ENCODE data around the gene SHLD1.
"Not testable (repeated sequence)": the region's sequence is repeated elsewhere in the genome, so short reads cannot be mapped to it uniquely, and the experiment has no call there.

The SHLD1 gene

DNA sequence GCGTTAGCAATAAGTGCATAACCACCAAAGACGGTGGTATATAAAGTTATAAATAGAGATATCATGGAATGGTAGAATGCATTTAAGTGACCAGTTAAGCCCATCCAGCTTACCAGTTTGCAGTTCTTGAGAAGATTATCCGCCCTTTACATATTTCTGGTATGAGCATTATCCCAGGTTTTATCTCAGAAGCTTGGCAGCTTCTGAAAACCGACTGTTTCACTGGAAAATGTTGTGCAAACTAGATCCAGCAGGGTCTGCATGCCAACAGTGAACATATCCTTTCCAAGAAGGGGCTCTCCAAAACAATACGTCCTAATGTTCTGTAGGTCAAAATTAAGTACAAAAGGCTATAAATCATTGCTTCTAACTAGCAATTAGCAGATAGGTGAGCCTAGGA lies 29.5 kb upstream of the SHLD1 start:
- no peaks in the 10 kb centered on the region for H3K36me3 ChIP-seq (ENCODE audit: control insufficient read depth, insufficient read depth, low read length)
- H3K9ac ChIP-seq (ENCODE audit: low read length), result no peak overlapping the region
- peaks cover 11% of the 10 kb centered on the region for H3K4me1 ChIP-seq (ENCODE audit: control insufficient read depth, insufficient read depth, low read length)
- H3K4me3 ChIP-seq (ENCODE audit: low read length), result no peak overlapping the region
- H3K9me3 ChIP-seq (ENCODE audit: control insufficient read depth, low read length), result no peaks in the 10 kb centered on the region
- no peaks in the 10 kb centered on the region for H3K27me3 ChIP-seq (ENCODE audit: control insufficient read depth, insufficient read depth, low read length)

GRCh38 chr20:5721356-5721755 lies 28.8 kb upstream of the SHLD1 start:
- H3K4me3 ChIP-seq (ENCODE audit: low read length); H3K36me3 ChIP-seq (ENCODE audit: control insufficient read depth, insufficient read depth, low read length); H3K9me3 ChIP-seq (ENCODE audit: control insufficient read depth, low read length); H3K9ac ChIP-seq (ENCODE audit: low read length); H3K27me3 ChIP-seq (ENCODE audit: control insufficient read depth, insufficient read depth, low read length): not testable (repeated sequence)
- peaks cover 11% of the 10 kb centered on the region for H3K4me1 ChIP-seq (ENCODE audit: control insufficient read depth, insufficient read depth, low read length)

DNA sequence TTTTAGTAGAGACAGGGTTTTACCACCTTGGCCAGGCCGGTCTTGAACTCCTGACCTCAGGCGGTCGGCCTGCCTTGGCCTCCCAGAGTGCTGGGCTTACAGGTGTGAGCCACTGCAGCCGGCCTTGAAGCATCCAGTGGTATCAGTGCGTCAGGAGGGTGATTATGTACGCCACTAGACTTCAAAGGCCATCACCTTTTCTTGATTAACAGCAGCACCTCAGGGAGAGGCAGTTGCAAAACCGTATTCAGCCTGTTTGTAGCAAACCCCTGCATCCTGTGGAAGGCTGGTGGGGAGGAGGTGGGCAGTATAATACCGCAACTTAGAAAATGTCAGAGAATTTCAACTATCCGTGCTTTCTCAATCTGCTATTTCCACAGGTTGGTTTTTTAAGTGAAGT lies 27.3 kb upstream of the SHLD1 start:
- H3K36me3 ChIP-seq (ENCODE audit: control insufficient read depth, insufficient read depth, low read length), result no peaks in the 10 kb centered on the region
- no peaks in the 10 kb centered on the region for H3K27me3 ChIP-seq (ENCODE audit: control insufficient read depth, insufficient read depth, low read length)
- H3K4me1 ChIP-seq (ENCODE audit: control insufficient read depth, insufficient read depth, low read length), result peaks cover 11% of the 10 kb centered on the region
- H3K4me3 ChIP-seq (ENCODE audit: low read length), result no peak overlapping the region
- no peaks in the 10 kb centered on the region for H3K9me3 ChIP-seq (ENCODE audit: control insufficient read depth, low read length)
- H3K9ac ChIP-seq (ENCODE audit: low read length), result no peak overlapping the region

DNA sequence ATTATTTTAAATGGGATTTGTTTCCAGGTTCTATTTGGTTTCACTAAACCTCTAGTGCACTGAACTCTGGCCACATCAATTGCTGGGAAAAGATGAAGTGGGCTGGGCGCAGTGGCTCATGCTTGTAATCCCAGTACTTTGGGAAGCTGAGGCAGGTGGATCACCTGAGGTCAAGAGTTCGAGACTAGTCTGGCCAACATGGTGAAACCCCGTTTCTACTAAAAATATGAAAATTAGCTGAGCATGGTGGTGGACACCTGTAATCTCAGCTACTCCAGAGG lies 25.1 kb upstream of the SHLD1 start:
- not testable (repeated sequence) for H3K9me3 ChIP-seq (ENCODE audit: control insufficient read depth, low read length); H3K9ac ChIP-seq (ENCODE audit: low read length); H3K27me3 ChIP-seq (ENCODE audit: control insufficient read depth, insufficient read depth, low read length); H3K4me3 ChIP-seq (ENCODE audit: low read length); H3K36me3 ChIP-seq (ENCODE audit: control insufficient read depth, insufficient read depth, low read length)
- H3K4me1 ChIP-seq (ENCODE audit: control insufficient read depth, insufficient read depth, low read length), result peaks cover 11% of the 10 kb centered on the region

DNA sequence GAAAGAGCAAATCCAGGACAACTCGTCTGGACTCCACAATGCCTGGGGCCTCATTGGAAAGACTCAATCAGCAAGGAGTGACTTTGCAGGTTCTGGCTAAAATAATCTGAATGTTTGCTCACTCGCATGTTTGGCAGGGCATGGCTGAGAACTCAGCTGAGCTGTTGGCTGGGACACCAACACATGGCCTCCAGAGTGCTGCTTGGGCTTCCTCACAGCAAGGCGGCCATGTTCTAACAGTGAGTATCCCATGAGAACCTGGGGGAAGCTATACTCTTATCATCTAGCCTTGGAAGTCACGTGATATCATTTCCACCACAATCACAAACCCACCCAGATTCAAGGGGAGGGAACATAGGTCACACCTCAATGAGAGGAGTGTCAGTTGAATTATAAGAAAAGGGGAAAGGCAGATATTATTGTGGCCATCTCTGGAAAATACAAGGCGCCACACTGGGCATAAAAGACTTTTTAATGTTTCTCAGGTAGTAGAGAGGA lies 23.1 kb upstream of the SHLD1 start:
- no peaks in the 10 kb centered on the region for H3K27me3 ChIP-seq (ENCODE audit: control insufficient read depth, insufficient read depth, low read length)
- no peaks in the 10 kb centered on the region for H3K9me3 ChIP-seq (ENCODE audit: control insufficient read depth, low read length)
- no peak overlapping the region for H3K4me3 ChIP-seq (ENCODE audit: low read length)
- H3K4me1 ChIP-seq (ENCODE audit: control insufficient read depth, insufficient read depth, low read length), result peaks cover 11% of the 10 kb centered on the region
- no peaks in the 10 kb centered on the region for H3K36me3 ChIP-seq (ENCODE audit: control insufficient read depth, insufficient read depth, low read length)
- no peak overlapping the region for H3K9ac ChIP-seq (ENCODE audit: low read length)

DNA sequence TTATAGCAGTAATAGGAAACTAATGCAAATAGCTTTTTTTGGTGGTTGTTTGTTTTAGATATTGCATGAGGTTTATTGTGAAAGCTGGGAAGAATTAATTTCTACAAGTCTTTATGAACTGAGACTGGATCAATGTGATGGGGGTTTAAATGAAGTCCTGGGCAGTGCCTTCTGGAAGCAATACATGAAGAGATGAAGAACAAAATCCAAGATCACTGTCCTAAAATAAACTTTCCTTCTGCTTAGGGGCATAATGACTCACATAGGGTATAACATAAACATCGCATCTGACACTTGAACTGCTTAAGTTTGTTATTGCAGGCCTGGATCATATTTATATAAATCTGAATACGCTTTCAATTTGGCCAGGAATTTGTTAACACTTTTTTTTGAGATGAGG lies 20.9 kb upstream of the SHLD1 start:
- Histone ChIP-seq H3K27me3 (ENCODE audit: control insufficient read depth, insufficient read depth, low read length) (no peaks in the 10 kb centered on the region), H3K9ac (ENCODE audit: low read length) (no peak overlapping the region), H3K36me3 (ENCODE audit: control insufficient read depth, insufficient read depth, low read length) (no peaks in the 10 kb centered on the region), H3K9me3 (ENCODE audit: control insufficient read depth, low read length) (no peaks in the 10 kb centered on the region), H3K4me1 (ENCODE audit: control insufficient read depth, insufficient read depth, low read length) (peaks cover 9% of the 10 kb centered on the region), H3K4me3 (ENCODE audit: low read length) (no peak overlapping the region)

- peaks cover 1% of the 10 kb centered on the region for H3K4me1 ChIP-seq (ENCODE audit: control insufficient read depth, insufficient read depth, low read length)
- H3K4me3 ChIP-seq (ENCODE audit: low read length), result no peak overlapping the region
- H3K36me3 ChIP-seq (ENCODE audit: control insufficient read depth, insufficient read depth, low read length), result no peaks in the 10 kb centered on the region
- H3K9me3 ChIP-seq (ENCODE audit: control insufficient read depth, low read length), result no peaks in the 10 kb centered on the region
- no peak overlapping the region for H3K9ac ChIP-seq (ENCODE audit: low read length)
- H3K27me3 ChIP-seq (ENCODE audit: control insufficient read depth, insufficient read depth, low read length), result no peaks in the 10 kb centered on the region
Measured at GRCh38 chr20:5730131-5730530, 20.1 kb upstream of the SHLD1 start.

DNA sequence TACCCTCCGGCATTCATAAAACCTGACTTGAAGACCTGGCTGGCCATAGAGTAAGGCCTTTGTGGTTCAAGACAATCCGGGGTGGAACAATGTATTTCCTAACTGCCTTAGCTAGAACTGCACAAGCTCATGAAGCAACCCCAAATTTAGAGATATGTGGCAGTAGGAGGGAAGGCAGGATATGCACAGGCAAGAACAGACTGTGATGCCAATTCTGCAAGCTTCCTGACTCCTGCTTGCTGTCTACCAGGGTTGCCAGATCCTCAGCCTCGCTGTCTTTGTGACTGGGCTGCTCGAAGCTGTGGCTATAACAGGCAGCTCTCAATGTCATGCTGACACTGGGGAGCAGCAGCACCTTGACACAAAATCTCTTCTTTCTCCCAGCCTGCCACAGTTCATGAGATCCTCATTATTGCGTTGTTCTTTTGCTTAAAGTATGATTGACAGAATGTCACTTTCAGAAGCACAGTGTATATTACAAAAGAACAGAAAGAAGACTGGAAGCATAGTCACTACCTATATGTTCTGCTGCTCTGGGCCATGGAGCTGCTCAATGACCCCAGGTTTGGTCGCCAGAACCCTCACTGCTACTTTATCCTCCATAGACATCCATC lies 18.3 kb upstream of the SHLD1 start:
- H3K4me3 ChIP-seq (ENCODE audit: low read length), result no peak overlapping the region
- no peak overlapping the region for H3K9ac ChIP-seq (ENCODE audit: low read length)
- H3K27me3 ChIP-seq (ENCODE audit: control insufficient read depth, insufficient read depth, low read length), result no peaks in the 10 kb centered on the region
- no peaks in the 10 kb centered on the region for H3K9me3 ChIP-seq (ENCODE audit: control insufficient read depth, low read length)
- H3K36me3 ChIP-seq (ENCODE audit: control insufficient read depth, insufficient read depth, low read length), result no peaks in the 10 kb centered on the region
- peaks cover 9% of the 10 kb centered on the region for H3K4me1 ChIP-seq (ENCODE audit: control insufficient read depth, insufficient read depth, low read length)

DNA sequence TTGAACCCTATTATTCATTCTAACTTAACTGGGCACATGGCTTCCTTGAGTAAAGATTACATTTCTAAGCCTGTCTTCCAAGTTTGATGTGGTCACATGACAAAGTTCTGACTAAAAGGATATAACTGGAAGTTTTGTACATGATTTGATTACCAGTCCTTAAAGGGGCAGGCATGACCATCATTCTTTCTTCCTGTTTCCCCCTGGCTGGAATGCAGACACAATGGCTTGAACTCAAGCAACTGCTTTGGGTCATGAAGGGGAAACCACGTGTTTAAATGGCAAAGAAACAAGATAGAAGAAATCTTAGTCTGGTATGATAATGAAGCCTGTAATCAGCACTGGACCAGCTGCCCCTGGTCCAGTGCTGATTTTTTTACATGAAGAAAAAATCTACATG lies 15.6 kb upstream of the SHLD1 start:
- Histone ChIP-seq H3K27me3 (ENCODE audit: control insufficient read depth, insufficient read depth, low read length) (no peaks in the 10 kb centered on the region), H3K9ac (ENCODE audit: low read length) (no peak overlapping the region), H3K4me3 (ENCODE audit: low read length) (no peak overlapping the region), H3K9me3 (ENCODE audit: control insufficient read depth, low read length) (no peaks in the 10 kb centered on the region), H3K36me3 (ENCODE audit: control insufficient read depth, insufficient read depth, low read length) (no peaks in the 10 kb centered on the region), H3K4me1 (ENCODE audit: control insufficient read depth, insufficient read depth, low read length) (peaks cover 25% of the 10 kb centered on the region)

GRCh38 chr20:5735845-5736510 lies 14.2 kb upstream of the SHLD1 start:
- H3K9me3 ChIP-seq (ENCODE audit: control insufficient read depth, low read length), result no peaks in the 10 kb centered on the region
- no peak overlapping the region for H3K9ac ChIP-seq (ENCODE audit: low read length)
- peaks cover 25% of the 10 kb centered on the region for H3K4me1 ChIP-seq (ENCODE audit: control insufficient read depth, insufficient read depth, low read length)
- no peaks in the 10 kb centered on the region for H3K36me3 ChIP-seq (ENCODE audit: control insufficient read depth, insufficient read depth, low read length)
- no peaks in the 10 kb centered on the region for H3K27me3 ChIP-seq (ENCODE audit: control insufficient read depth, insufficient read depth, low read length)
- H3K4me3 ChIP-seq (ENCODE audit: low read length), result no peak overlapping the region

DNA sequence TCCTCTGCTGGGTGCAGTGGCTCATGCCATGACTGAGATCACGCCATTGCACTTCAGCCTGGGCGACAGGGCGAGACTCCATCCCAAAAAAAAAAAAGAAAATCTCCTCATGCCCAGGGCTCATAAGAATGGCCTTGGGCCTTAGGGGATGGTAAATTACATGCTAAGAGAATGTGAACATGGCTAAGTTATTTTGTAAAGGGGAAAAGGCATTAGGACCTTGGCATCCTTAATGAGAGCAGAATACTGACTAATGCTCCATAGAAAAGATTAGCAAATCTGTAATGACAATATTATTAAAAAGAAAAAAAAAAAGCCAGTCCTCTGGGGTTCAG lies 12.6 kb upstream of the SHLD1 start:
- no peaks in the 10 kb centered on the region for H3K36me3 ChIP-seq (ENCODE audit: control insufficient read depth, insufficient read depth, low read length)
- no peak overlapping the region for H3K9ac ChIP-seq (ENCODE audit: low read length)
- H3K9me3 ChIP-seq (ENCODE audit: control insufficient read depth, low read length), result no peaks in the 10 kb centered on the region
- H3K4me1 ChIP-seq (ENCODE audit: control insufficient read depth, insufficient read depth, low read length), result peaks cover 25% of the 10 kb centered on the region
- H3K27me3 ChIP-seq (ENCODE audit: control insufficient read depth, insufficient read depth, low read length), result no peaks in the 10 kb centered on the region
- no peak overlapping the region for H3K4me3 ChIP-seq (ENCODE audit: low read length)

DNA sequence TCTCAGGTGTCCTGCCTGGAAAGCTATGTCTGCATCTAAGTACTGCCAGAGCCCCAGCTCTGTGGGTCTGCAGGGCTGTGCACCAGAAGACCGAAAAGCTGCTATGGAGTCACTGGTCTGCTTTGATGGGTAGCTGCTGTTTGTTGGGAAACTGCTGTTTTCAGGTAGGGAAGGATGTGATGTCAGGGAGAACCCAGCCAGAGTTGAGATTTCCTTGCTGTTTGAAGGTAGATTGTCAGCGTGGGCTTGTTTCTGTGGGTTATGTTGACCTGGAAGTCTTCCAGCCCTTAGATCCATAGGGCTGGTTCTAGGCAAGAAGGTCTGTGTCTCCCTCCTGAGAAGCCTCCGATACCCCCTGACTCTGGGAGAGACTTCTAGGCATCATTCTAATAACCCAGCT lies 12.2 kb upstream of the SHLD1 start:
- Histone ChIP-seq H3K4me3 (ENCODE audit: low read length) (peak overlapping the region; percentile 4), H3K27me3 (ENCODE audit: control insufficient read depth, insufficient read depth, low read length) (no peaks in the 10 kb centered on the region), H3K9ac (ENCODE audit: low read length) (no peak overlapping the region), H3K9me3 (ENCODE audit: control insufficient read depth, low read length) (no peaks in the 10 kb centered on the region), H3K36me3 (ENCODE audit: control insufficient read depth, insufficient read depth, low read length) (no peaks in the 10 kb centered on the region), H3K4me1 (ENCODE audit: control insufficient read depth, insufficient read depth, low read length) (peaks cover 25% of the 10 kb centered on the region)

DNA sequence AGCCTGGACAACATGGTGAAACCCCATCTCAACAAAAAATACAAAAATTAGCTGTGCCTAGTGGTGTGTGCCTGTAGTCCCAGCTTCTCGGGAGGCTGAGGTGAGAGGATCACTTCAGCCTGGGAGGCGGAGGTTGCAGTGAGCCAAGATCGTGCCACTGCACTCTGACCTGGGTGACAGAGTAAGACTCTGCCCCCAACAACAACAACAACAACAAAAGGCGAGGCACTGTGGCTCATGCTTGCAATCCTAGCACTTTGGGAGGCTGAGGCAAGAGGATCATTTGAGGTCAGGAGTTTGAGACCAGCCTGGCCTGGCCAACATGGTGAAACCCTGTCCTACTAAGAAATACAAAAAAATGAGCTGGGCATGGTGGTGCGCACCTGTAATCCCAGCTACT lies 9.6 kb upstream of the SHLD1 start:
- peaks cover 26% of the 10 kb centered on the region for H3K4me1 ChIP-seq (ENCODE audit: control insufficient read depth, insufficient read depth, low read length)
- H3K4me3 ChIP-seq (ENCODE audit: low read length), result not testable (repeated sequence)

More for the DNA sequence above, 9.6 kb upstream of the SHLD1 start:
- H3K9me3 ChIP-seq (ENCODE audit: control insufficient read depth, low read length); H3K36me3 ChIP-seq (ENCODE audit: control insufficient read depth, insufficient read depth, low read length); H3K27me3 ChIP-seq (ENCODE audit: control insufficient read depth, insufficient read depth, low read length); H3K9ac ChIP-seq (ENCODE audit: low read length): not testable (repeated sequence)

All from mucosa of stomach (tissue), 1 donor.